Stimulated activated CD8-positive, alpha-beta memory T cell treated with anti-CD3 and anti-CD28 coated beads, Interleukin-15, amount 100 ng/mL, for 48 hours (primary cell): ENCODE results near the gene CCDC184.

Source experiments
- DNase-seq, 2 donors: peaks; one replicate each; pipeline ENCODE4 v3.0.0-alpha.2; 2020; ENCODE audit warnings: low read depth in 2 of 2

CCDC184 gene

DNA sequence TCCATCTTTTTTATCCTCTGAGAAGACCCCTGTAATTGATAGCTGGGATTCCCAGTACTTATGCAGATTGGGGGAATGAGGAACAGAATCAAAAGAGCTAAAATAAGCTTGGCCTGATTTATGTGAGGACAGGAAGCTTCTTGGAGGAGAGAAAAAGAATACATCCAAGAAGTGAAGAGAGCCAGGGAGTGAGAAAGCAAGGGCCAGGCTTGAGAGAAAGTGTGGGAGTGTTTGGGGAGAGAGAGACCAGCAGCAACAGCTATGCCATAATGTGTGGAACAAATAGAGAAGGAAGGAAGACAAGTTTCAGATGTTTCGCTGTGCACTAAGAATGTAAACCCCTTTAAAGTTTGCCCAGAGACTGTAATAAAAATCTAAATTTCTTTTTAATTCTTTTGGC lies 4.0 kb upstream of the CCDC184 start:
- DNase-seq: no peak

- no peak for DNase-seq
Observed at GRCh38 chr12:48180424-48180823, 3.0 kb upstream of the CCDC184 start.

DNA sequence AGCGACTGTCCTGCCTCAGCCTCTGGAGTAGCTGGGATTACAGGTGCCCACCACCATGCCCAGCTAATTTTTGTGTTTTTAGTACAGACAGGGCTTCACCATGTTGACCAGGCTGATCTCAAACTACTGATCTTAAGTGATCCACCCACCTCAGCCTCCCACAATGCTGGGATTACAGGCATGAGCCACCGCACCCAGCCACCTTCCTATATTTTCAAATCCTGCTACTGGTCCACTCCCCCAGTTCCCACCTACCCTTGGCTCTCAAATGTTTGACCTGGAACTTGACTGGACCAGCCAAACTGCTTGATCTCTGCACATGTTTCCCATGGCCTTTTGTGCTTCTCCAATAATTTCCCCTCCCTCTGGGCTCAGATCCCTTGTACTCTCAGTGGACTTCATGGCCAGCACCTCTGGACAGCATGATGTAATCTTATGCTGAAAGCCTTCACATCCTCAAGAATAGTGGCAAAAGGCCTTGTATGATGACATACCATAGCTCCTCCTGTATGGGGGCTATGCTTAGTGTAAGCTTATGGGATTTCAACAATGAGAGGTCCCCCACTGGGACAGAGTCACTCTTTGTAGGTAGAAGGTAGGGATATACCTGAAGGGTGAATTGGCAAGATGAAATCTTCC lies 2.5 kb upstream of the CCDC184 start:
- no peak for DNase-seq

GRCh38 chr12:48182631-48183030 lies 813 bp upstream of the CCDC184 start:
- no peak for DNase-seq

DNA sequence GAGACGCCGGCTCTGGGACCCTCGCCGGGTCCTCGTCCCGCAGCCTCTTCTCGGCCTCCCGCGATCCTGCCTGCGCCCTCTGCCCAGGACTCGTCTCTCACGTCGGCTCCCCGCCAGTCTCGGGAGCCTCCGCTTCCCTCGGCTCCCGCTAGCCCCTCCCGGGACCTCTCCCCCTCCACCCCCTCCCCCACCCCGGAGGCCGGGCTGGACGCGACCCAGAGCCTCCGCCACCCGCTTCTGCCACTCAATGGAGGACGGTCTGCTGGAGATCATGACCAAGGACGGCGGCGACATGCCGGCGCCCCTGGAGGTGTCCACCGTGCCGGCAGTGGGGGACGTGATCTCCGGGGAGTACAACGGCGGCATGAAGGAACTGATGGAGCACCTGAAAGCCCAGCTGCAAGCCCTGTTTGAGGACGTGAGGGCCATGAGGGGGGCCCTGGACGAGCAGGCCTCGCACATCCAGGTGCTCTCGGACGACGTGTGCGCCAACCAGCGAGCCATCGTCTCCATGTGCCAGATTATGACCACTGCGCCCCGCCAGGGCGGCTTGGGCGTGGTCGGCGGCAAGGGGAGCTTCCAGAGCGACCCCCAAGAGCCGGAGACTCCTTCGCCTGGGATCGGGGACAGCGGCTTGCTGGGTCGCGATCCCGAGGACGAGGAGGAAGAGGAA lies 568 bp downstream of the CCDC184 start:
- no peak for DNase-seq

- DNase-seq: no peak
Observed at GRCh38 chr12:48184549-48184922, 1.1 kb downstream of the CCDC184 start.

DNA sequence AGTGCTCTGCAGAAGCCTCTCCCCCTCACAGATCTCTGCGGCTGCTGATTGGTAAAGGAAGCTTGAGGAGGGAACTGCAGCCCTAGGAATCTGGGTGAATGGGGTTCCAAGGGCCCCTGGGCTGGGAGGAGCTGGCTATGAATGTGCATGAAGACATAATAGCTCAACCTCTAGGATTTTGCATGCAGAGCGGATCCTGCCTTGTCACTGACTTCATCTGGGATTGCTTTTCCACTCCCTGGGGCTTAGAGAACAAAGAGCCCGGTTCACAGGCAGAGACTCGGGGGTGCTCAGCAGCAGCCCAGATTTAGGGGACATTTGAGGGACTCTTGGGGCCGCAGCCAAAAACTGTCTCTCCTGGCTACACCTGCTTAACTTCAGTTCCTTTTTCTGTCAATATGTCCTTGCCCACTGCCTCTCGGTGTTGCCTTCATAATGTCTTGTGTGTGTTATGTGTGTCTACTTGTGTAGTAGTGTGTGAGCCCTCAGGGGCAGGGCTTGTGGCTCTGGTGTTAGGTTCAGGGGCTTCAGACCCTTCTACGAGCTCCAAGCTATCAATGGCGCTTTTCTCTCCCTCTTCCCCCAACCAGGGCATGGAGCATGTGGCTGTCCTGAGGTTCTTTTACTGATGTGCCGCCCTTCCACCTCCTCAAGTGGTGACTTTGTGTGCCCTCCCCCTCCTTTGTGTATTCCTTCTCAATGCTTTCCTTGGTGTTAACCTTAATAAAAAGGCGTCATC lies 1.9 kb downstream of the CCDC184 start:
- DNase-seq: no peak

DNA sequence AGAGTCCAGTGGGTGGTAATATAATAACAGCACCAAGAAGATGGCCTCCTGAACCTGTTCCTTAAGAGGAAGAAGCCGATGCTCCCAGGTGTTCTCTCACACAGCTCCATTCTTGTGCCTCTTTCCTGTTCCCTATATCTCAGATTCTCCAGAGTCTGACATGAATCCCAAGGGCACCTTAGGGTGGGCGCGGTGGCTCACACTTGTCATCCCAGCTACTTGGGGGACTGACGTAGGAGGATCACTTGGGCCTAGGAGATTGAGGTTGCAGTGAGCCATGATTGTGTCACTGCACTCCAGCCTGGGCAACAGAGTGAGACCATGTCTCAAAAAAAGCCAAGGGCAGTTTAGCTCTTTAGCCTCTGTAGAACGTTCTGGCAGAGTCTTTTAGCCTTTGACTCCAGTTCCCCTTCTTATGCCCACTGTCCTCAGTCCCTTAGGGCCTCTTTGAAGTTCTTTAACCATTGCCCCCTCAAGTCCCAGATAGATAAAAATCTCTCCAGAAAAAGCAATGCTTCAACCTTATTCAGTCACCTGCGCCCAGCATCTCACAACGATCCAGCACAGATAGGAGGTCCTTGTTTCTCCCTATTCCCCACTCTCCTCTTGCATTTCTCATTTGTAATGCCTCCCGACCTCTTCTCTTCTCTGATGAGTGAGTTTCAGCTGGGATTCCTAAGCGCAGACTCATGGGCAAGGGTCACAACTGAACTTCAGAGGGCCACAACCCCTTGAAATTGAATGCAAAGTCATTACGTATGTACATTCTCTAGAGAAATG lies 4.7 kb downstream of the CCDC184 start:
- no peak for DNase-seq

GRCh38 chr12:48189331-48190125 lies 6.1 kb downstream of the CCDC184 start:
- no peak for DNase-seq

- no peak for DNase-seq
Observed at GRCh38 chr12:48191096-48191495, 7.7 kb downstream of the CCDC184 start.

DNA sequence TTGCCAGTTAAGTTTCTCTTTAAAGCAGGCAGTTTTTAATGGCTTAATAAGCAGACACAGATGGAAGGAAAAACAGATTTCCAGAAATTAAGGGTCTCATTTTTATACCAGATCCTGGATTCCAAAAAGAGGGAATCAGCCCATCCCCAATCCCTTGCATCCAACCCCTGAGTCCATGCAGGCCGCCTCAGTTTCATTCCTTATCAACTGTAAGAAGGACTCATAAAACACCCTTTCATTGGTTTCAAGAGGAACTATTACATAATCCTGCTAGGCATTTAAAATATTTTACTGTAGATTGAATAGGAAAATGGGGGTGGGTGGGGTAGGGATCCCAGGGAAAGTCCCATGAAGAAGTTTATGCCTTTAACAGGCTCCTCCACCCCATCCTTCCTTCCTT lies 9.4 kb downstream of the CCDC184 start:
- no peak for DNase-seq

DNA sequence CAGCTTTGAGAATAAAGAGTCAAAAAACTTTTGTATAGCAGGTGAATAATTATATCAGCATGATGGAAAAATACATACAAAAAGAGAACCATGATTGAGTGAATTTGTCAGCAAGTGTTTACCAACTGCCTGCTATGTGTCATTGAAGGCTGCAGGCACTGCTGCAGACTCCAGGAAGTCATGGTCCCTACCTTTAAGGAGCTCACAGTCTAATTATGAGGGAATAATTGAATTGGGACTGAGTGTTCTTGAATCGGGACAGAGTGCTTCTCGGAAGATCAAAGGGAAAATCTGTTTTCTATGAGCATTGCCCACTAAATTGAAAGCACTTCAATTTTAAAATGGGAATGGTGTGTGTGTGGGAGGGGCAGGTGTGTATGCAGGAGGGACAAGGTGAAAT lies 10.2 kb downstream of the CCDC184 start:
- DNase-seq: no peak

- no peak for DNase-seq
Observed at GRCh38 chr12:48194799-48195201, 11.4 kb downstream of the CCDC184 start.

DNA sequence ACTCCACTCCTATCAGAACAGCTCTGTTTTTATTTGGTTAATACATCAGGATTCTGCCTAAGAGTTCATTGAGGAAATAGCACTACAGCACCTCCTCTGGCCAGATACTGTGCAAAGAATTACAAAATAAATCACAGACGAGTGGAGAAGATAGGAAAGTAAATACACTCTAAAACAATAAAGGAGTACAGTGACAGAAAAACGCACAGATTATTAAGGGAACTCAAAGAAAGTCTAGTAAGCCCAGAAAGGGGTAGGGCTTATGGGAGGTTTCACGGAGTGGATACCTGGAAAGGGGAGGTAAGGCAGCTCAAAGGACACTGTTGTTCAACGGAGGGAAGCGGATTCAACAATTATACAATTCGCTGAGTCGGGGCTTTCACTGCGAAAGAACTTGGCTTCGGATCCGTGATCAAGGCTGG lies 14.1 kb downstream of the CCDC184 start:
- DNase-seq: no peak

GRCh38 chr12:48197971-48198671 lies 14.7 kb downstream of the CCDC184 start:
- peak; percentile 88 to 91 for DNase-seq

DNA sequence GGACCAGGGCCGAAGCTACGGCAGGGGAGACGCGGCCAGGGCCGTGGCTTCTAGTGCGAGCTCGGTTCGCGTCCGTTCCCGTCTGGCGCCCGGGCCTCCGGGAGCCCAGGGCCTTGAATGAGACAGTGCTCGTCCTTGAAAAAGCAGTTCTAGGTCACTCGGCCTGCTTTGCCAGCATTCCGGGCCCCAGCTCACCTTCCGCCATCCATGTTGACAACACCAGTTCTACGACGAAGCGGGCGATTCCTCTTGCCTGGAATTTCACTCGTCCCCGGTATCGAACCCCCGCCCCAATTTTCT lies 15.2 kb downstream of the CCDC184 start:
- no peak for DNase-seq

DNA sequence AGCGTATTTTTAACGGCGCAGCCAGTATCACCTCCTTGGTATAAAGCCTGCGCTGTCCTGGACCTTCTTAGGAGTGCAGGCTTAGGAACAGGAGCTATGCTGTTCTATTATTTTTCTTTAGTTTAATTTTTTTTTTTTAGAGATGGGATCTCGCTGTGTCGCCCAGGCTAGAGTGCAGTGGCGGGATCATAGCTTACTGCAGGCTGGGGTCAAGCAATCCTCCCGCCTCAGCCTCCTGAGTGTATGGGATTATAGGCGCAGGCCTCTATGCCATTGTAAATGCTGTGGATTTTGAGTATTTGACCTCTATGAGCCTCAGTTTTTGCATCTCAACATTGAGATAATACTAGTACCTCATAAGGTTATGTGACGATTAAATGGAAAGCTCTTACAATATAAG lies 15.5 kb downstream of the CCDC184 start:
- DNase-seq: no peak

- DNase-seq: no peak
Observed at GRCh38 chr12:48199774-48200221, 16.4 kb downstream of the CCDC184 start.

- no peak for DNase-seq
Observed at GRCh38 chr12:48201091-48201490, 17.6 kb downstream of the CCDC184 start.

DNA sequence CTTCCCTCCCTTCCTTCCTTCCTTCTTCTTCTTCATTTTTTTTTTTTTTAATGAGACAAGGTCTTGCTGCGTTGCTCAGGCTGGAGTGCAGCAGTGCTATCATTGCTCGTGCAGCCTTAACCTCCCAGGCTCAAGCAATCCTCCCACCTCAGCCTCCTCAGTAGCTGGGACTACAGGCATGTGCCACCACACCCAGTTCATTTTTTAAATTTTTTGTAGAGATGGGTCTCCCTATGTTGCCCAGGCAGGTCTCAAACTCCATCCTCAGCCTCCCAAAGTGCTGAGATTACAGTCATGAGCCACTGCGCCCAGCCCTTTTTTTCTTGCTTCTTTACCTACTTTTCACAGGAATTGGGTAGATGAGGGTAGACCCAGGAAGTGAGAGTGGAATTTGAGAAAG lies 18.1 kb downstream of the CCDC184 start:
- no peak for DNase-seq

DNA sequence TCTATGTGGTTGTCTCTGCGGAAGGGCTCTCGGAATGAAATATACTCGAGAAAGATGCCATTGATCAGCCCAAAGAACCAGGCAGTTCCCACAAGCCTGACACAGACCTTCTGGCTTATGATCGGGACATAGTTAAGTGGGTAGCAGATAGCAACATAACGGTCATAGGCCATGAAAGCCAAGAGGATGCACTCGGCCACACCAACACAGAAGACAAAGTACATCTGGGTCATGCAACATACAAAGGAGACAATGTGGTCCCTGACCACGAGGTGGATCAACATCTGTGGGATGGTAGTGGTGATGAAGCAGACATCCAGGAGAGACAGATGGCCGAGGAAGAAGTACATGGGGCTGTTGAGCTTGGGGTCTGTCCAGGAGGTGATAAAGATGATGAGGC lies 19.3 kb downstream of the CCDC184 start:
- DNase-seq: no peak
